SHP77 treated with DMSO at 0.1 percent for 48 hours (cell line): ENCODE data around the gene TAS2R14.

Experiments used
- DNase-seq: peaks from one replicate; lab custom pipeline; 2025; lab: John Stamatoyannopoulos, UW

Gene TAS2R14

GRCh38 chr12:10939163-10939562 lies at the start of gene TAS2R14:
TSS of gene TAS2R14 (minus strand) at chr12:10939263. CDS start at chr12:10939207, 56 bp downstream.
- DNase-seq: no peak

- no peak for DNase-seq
These were observed 47.7 kb upstream of the TAS2R14 start, which contains the start of gene TAS2R50 for GRCh38 chr12:10986812-10987211. TSS of gene TAS2R50 (minus strand) at chr12:10986912. CDS start at chr12:10986860, 52 bp downstream.

- DNase-seq: no peak
These were observed 43.2 kb upstream of the TAS2R14 start for GRCh38 chr12:10982244-10982643.

- no peak for DNase-seq
These were observed 35.9 kb upstream of the TAS2R14 start for GRCh38 chr12:10974965-10975364.

GRCh38 chr12:10968765-10969456 lies 29.8 kb upstream of the TAS2R14 start:
- DNase-seq: no peak

- DNase-seq: no peak
These were observed 28.3 kb upstream of the TAS2R14 start for GRCh38 chr12:10967409-10967808.

- no peak for DNase-seq
These were observed 27.3 kb upstream of the TAS2R14 start for GRCh38 chr12:10966314-10966713.

GRCh38 chr12:10965476-10965875 lies 26.4 kb upstream of the TAS2R14 start:
- no peak for DNase-seq

GRCh38 chr12:10960211-10960610 lies 21.1 kb upstream of the TAS2R14 start:
- DNase-seq: no peak

GRCh38 chr12:10959804-10960203 lies 20.7 kb upstream of the TAS2R14 start:
- DNase-seq: no peak

- DNase-seq: no peak
These were observed 18.7 kb upstream of the TAS2R14 start for GRCh38 chr12:10957741-10958140.

- no peak for DNase-seq
These were observed 17.0 kb upstream of the TAS2R14 start for GRCh38 chr12:10956085-10956484.

- DNase-seq: no peak
These were observed 13.6 kb upstream of the TAS2R14 start for GRCh38 chr12:10952645-10953044.

GRCh38 chr12:10943167-10943566 lies 4.1 kb upstream of the TAS2R14 start:
- no peak for DNase-seq

GRCh38 chr12:10941916-10942607 lies 3.0 kb upstream of the TAS2R14 start:
- DNase-seq: no peak

GRCh38 chr12:10941369-10941768 lies 2.3 kb upstream of the TAS2R14 start:
- DNase-seq: no peak

GRCh38 chr12:10940389-10940788 lies 1.3 kb upstream of the TAS2R14 start:
- no peak for DNase-seq

- no peak for DNase-seq
These were observed 2.6 kb downstream of the TAS2R14 start for GRCh38 chr12:10936506-10936905.

- DNase-seq: no peak
These were observed 10.2 kb downstream of the TAS2R14 start, which contains the start of gene PRH2 for GRCh38 chr12:10928746-10929286. TSS of gene PRH2 (plus strand) at chr12:10929236. CDS start at chr12:10929274, 38 bp downstream.

GRCh38 chr12:10926269-10926668 lies 12.8 kb downstream of the TAS2R14 start:
- DNase-seq: no peak

GRCh38 chr12:10919809-10920208 lies 19.3 kb downstream of the TAS2R14 start:
- no peak for DNase-seq

- no peak for DNase-seq
These were observed 28.7 kb downstream of the TAS2R14 start for GRCh38 chr12:10910380-10910779.

- no peak for DNase-seq
These were observed 29.6 kb downstream of the TAS2R14 start, which contains the start of gene TAS2R13 for GRCh38 chr12:10909462-10909861. TSS of gene TAS2R13 (minus strand) at chr12:10909562. CDS start at chr12:10909298, 264 bp downstream.
